H1 (cell line): Measurements from ENCODE around the gene SYNJ1. TPM values are rescaled to one million over a fixed set of nuclear protein-coding genes. Genes with fewer than 3 reads are reported as not detected.

Experiments used
- CTCF ChIA-PET: fragments of 300-600 bp; sonication (Branson Sonifier 250); formaldehyde crosslinking; loops from one replicate; lab custom pipeline; 2021; ENCODE audit not compliant: partially characterized antibody; lab: Charles Lee
- POLR2A ChIA-PET: fragments of 300-600 bp; sonication (Branson Sonifier 250); formaldehyde crosslinking; loops from one replicate; lab custom pipeline; 2021; ENCODE audit warnings: inconsistent platforms; ENCODE audit not compliant: partially characterized antibody; lab: Charles Lee
- DNase-seq, 2 experiments: peaks; one replicate each; pipeline versions ENCODE4 v3.0.0 to v3.0.0-alpha.2; 2010 to 2022; ENCODE audit warnings: low spot score in 2 of 2, low read depth in 1 of 2, mixed read lengths in 1 of 2
- FAIRE-seq: peaks from 2 replicates; lab custom pipeline; 2011; peaks lifted over from hg19 to GRCh38; lab: Jason Lieb, UNC
- H2AFZ ChIP-seq: 2 replicates; pipeline ENCODE4 v1.8.1; 2012; ENCODE audit warnings: low read length, inconsistent platforms
- H2AK5ac ChIP-seq: 2 replicates; pipeline ENCODE4 v1.6.1; 2013; ENCODE audit warnings: low read depth, low read length
- H2BK120ac ChIP-seq: replicated peaks from 2 replicates; pipeline ENCODE3; 2013; ENCODE audit warnings: low read depth, low read length, inconsistent platforms
- H2BK12ac ChIP-seq: 2 replicates; pipeline ENCODE4 v1.6.1; 2013; ENCODE audit warnings: low read depth, low read length
- H2BK15ac ChIP-seq: 2 replicates; pipeline ENCODE4 v1.6.1; 2013; ENCODE audit warnings: low read length
- H2BK20ac ChIP-seq: 2 replicates; pipeline ENCODE4 v1.6.1; 2013; ENCODE audit warnings: low read length
- H2BK5ac ChIP-seq: 2 replicates; pipeline ENCODE4 v1.6.1; 2013; ENCODE audit warnings: low read depth, low read length
- H3K14ac ChIP-seq: 2 replicates; pipeline ENCODE4 v1.6.1; 2013; ENCODE audit warnings: inconsistent platforms; ENCODE audit not compliant: insufficient read length
- H3K18ac ChIP-seq: 2 replicates; pipeline ENCODE4 v1.6.1; 2013; ENCODE audit warnings: low read length; ENCODE audit errors: extremely low read depth
- H3K23ac ChIP-seq: 2 replicates; pipeline ENCODE4 v1.6.1; 2013; ENCODE audit warnings: inconsistent platforms; ENCODE audit not compliant: insufficient read length
- H3K23me2 ChIP-seq: 2 replicates; pipeline ENCODE4 v1.6.1; 2013; ENCODE audit warnings: low read depth, low read length
- H3K27ac ChIP-seq: 2 replicates; pipeline ENCODE4 v1.6.1; 2011; ENCODE audit warnings: low read depth, low read length, inconsistent platforms
- H3K27me3 ChIP-seq, 4 experiments: replicated peaks in 1 of 4; 1 replicate in 1 of 4; 2 replicates in 3 of 4; pipeline versions ENCODE4 v1.6.1 to v1.8.1; 2011 to 2013; ENCODE audit warnings: low read length in 3 of 4, mild to moderate bottlenecking in 3 of 4, inconsistent platforms in 2 of 4, mixed read lengths in 2 of 4, moderate library complexity in 1 of 4; ENCODE audit not compliant: control insufficient read depth in 3 of 4, insufficient read depth in 3 of 4; ENCODE audit errors: extremely low read depth in 1 of 4
- H3K36me3 ChIP-seq, 4 experiments: 2 replicates each; pipeline versions ENCODE4 v1.6.1 to v1.8.1; 2011 to 2013; ENCODE audit warnings: mild to moderate bottlenecking in 4 of 4, low read length in 3 of 4, moderate library complexity in 2 of 4, control low read depth in 1 of 4, inconsistent platforms in 1 of 4; ENCODE audit not compliant: insufficient read depth in 4 of 4, control insufficient read depth in 2 of 4
- H3K4ac ChIP-seq: replicated peaks from 2 replicates; pipeline ENCODE3; 2013; ENCODE audit warnings: low read length, low read depth, mixed read lengths, inconsistent platforms; ENCODE audit not compliant: insufficient read length
- H3K4me1 ChIP-seq, 4 experiments: replicated peaks in 1 of 4; 1 replicate in 1 of 4; 2 replicates in 3 of 4; pipeline versions ENCODE4 v1.6.1 to v1.8.1; 2011 to 2013; ENCODE audit warnings: low read length in 3 of 4, inconsistent platforms in 2 of 4, mixed read lengths in 1 of 4; ENCODE audit not compliant: insufficient read depth in 4 of 4, control insufficient read depth in 3 of 4
- H3K4me2 ChIP-seq, 2 experiments: 2 replicates each; pipeline versions ENCODE4 v1.6.1 to v1.8.1; 2011 to 2013; ENCODE audit warnings: low read depth in 2 of 2, low read length in 2 of 2, control low read depth in 1 of 2, inconsistent platforms in 1 of 2, mild to moderate bottlenecking in 1 of 2; ENCODE audit not compliant: insufficient read depth in 1 of 2
- H3K4me3 ChIP-seq, 4 experiments: fragments of 200-600, 300-600 bp in 1 of 4; sonication (generic), shearing (Covaris generic), sonication (Bioruptor Twin) in 1 of 4; 2 replicates each; pipeline versions ENCODE4 v1.5.1 to v1.8.1; 2011 to 2016; ENCODE audit warnings: low read length in 4 of 4, low read depth in 3 of 4, control low read depth in 2 of 4, inconsistent platforms in 2 of 4, mild to moderate bottlenecking in 2 of 4, mixed read lengths in 1 of 4, moderate library complexity in 1 of 4; ENCODE audit not compliant: insufficient read depth in 2 of 4; ENCODE audit errors: extremely low read depth in 1 of 4
- H3K56ac ChIP-seq: replicated peaks from 2 replicates; pipeline ENCODE3; 2013; ENCODE audit warnings: low read depth, mild to moderate bottlenecking, mixed read lengths, low read length, inconsistent platforms; ENCODE audit not compliant: insufficient read length
- H3K79me1 ChIP-seq: 2 replicates; pipeline ENCODE4 v1.6.1; 2013; ENCODE audit warnings: low read depth, low read length, control low read depth
- H3K79me2 ChIP-seq, 2 experiments: 2 replicates each; pipeline versions ENCODE4 v1.6.1 to v1.8.1; 2012 to 2013; ENCODE audit warnings: low read length in 2 of 2, mild to moderate bottlenecking in 2 of 2, inconsistent platforms in 1 of 2; ENCODE audit not compliant: insufficient read depth in 2 of 2, control insufficient read depth in 1 of 2
- H3K9ac ChIP-seq, 4 experiments: replicated peaks in 1 of 4; 1 replicate in 1 of 4; 2 replicates in 3 of 4; pipeline versions ENCODE4 v1.6.1 to v1.8.1; 2011 to 2013; ENCODE audit warnings: low read depth in 3 of 4, low read length in 3 of 4, control low read depth in 2 of 4, mild to moderate bottlenecking in 2 of 4, moderate library complexity in 2 of 4, inconsistent platforms in 1 of 4; ENCODE audit errors: extremely low read depth in 1 of 4
- H3K9me3 ChIP-seq, 2 experiments: 2 replicates each; pipeline versions ENCODE4 v1.6.1 to v1.8.1; 2012 to 2013; ENCODE audit warnings: mild to moderate bottlenecking in 2 of 2, moderate library complexity in 2 of 2, control low read depth in 1 of 2, inconsistent platforms in 1 of 2, low read depth in 1 of 2, low read length in 1 of 2, mixed read lengths in 1 of 2; ENCODE audit not compliant: insufficient read depth in 2 of 2
- H4K20me1 ChIP-seq, 2 experiments: replicated peaks in 1 of 2; 2 replicates each; pipeline versions ENCODE3 to v1.8.1; 2011 to 2013; ENCODE audit warnings: inconsistent platforms in 2 of 2, low read length in 2 of 2, mild to moderate bottlenecking in 1 of 2; ENCODE audit not compliant: insufficient read depth in 2 of 2, control insufficient read depth in 1 of 2
- H4K5ac ChIP-seq: 2 replicates; pipeline ENCODE4 v1.6.1; 2013; ENCODE audit warnings: low read length, low read depth, mixed read lengths, inconsistent platforms; ENCODE audit not compliant: insufficient read length
- H4K8ac ChIP-seq: 2 replicates; pipeline ENCODE4 v1.8.0; 2013; ENCODE audit warnings: mild to moderate bottlenecking, moderate library complexity, low read length, inconsistent platforms; ENCODE audit not compliant: insufficient read depth; ENCODE audit errors: extremely low read depth
- H4K91ac ChIP-seq: replicated peaks from 2 replicates; pipeline ENCODE3; 2013; ENCODE audit warnings: low read length, mixed read lengths, inconsistent platforms; ENCODE audit not compliant: insufficient read length
- CEBPB ChIP-seq: IDR thresholded peaks from 2 replicates; pipeline ENCODE4 v1.6.1; 2012; ENCODE audit warnings: low read depth, low read length
- WGBS, 2 experiments: shearing (Covaris generic) in 1 of 2; methylation state at CpG; one replicate each; pipeline versions ENCODE4 v1.1.6 to v1.1.7; 2013 to 2015; ENCODE audit warnings: low lambda C conversion rate in 2 of 2, mixed read lengths in 2 of 2, inconsistent platforms in 1 of 2, low coverage in 1 of 2, missing lambda C conversion rate in 1 of 2; ENCODE audit not compliant: insufficient replicate concordance in 2 of 2, insufficient coverage in 1 of 2, insufficient read length in 1 of 2; ENCODE audit errors: extremely low coverage in 1 of 2, missing lambda C conversion rate in 1 of 2; 5-methylcytosine and 5-hydroxymethylcytosine counted together
- polyA plus RNA-seq, 7 experiments: library from polyadenylated mRNA; depleted of rRNA in 3 of 7; stranded (reverse) in 5 of 7; unstranded in 2 of 7; fragments of >200 nt in 5 of 7; fragments of 200-250 nt in 2 of 7; gene quantifications; 1 replicate in 5 of 7; 2 replicates in 1 of 7; 4 replicates in 1 of 7; pipeline versions ENCODE4 v1.2.1 to v1.2.3, GENCODE V29; 2011 to 2013; ENCODE audit warnings: missing spikeins in 2 of 7, mixed read lengths in 2 of 7
- total RNA-seq: library from RNA; stranded (reverse); fragmentation: NEBNext Ultra II Directional; extraction: Animal tissue kit (Norgen Biotek cat#: 25700); gene quantifications from 2 replicates; pipeline ENCODE4 v1.2.1, GENCODE V29; 2021

Gene SYNJ1
- total and polyA plus RNA-seq, 2 of the 8 experiments (the other 6 are each of a cell fraction or from before 2014, with no cell fraction given) = 1.3 to 4.3 TPM

GRCh38 chr21:32585042-32585710 is 142.6 kb downstream of the SYNJ1 start, which contains the start of gene TCP10L:
Gene TCP10L, minus strand, starts transcription at chr21:32585523. Its CDS starts 1,219 bp downstream, at chr21:32584304.
- peak within 1 kb of the TSS; percentile 82; the same call in 1 of the 2 replicates for H2AK5ac ChIP-seq
- H2AFZ ChIP-seq = no peak within 1 kb of the TSS
- H4K91ac ChIP-seq = no peak within 1 kb of the TSS
- WGBS, 2 experiments = 89% methylated on average over 17 of the region's 17 CpGs; no CpG with 5 or more reads in 1 of the 2 experiments
- no peak within 1 kb of the TSS for H4K8ac ChIP-seq
- H3K9ac ChIP-seq = no peak within 1 kb of the TSS
- H2BK120ac ChIP-seq = no peak within 1 kb of the TSS
- H3K79me1 ChIP-seq = no peaks in the 10 kb centered on the region
- no peak within 1 kb of the TSS; the same call in 1 of the 2 replicates for H2BK5ac ChIP-seq
- no peak within 1 kb of the TSS; the same call in 1 of the 2 replicates for H3K27ac ChIP-seq
- no peak within 1 kb of the TSS for H3K4me2 ChIP-seq
- no peak within 1 kb of the TSS for H3K56ac ChIP-seq
- no peaks in the 10 kb centered on the region; a peak in 1 of 7 replicates for H3K27me3 ChIP-seq
- no peaks in the 10 kb centered on the region for H4K20me1 ChIP-seq
- no peak within 1 kb of the TSS for H2BK15ac ChIP-seq
- H3K23ac ChIP-seq = no peak within 1 kb of the TSS
- no peak within 1 kb of the TSS for H3K18ac ChIP-seq
- TF ChIP-seq CEBPB = no peak
- no peak within 1 kb of the TSS for H4K5ac ChIP-seq
- no peak within 1 kb of the TSS for H3K14ac ChIP-seq
- CTCF ChIA-PET = interaction anchor here (0.9 to 2.6 kb wide), 5 partner anchors 16 to 184 kb away, joined by 3 to 10 read pairs (median 3); no protein-coding TSS in a partner anchor
- no peaks in the 10 kb centered on the region for H3K4me1 ChIP-seq
- no peak within 1 kb of the TSS for H2BK20ac ChIP-seq
- H3K23me2 ChIP-seq = peaks cover 9% of the 10 kb centered on the region; the same call in 1 of the 2 replicates
- no peak within 1 kb of the TSS for H3K4ac ChIP-seq
- no peaks in the 10 kb centered on the region for H3K9me3 ChIP-seq
- POLR2A ChIA-PET = no interaction called here
- H3K36me3 ChIP-seq = no peaks in the 10 kb centered on the region
- no peak for DNase-seq
- no peak within 1 kb of the TSS for H3K4me3 ChIP-seq
- no peak within 1 kb of the TSS for H2BK12ac ChIP-seq
- FAIRE-seq = no peak
- H3K79me2 ChIP-seq = no peaks in the 10 kb centered on the region
